Non-pigmented ciliary epithelial cell (primary cell): ENCODE results near the gene SLC39A13.

Experiments used
- DNase-seq: peaks from one replicate; pipeline ENCODE4 v3.0.0-alpha.2; 2010; ENCODE audit warnings: low read depth

The SLC39A13 gene

GRCh38 chr11:47407746-47408590, at the start of gene SLC39A13:
TSS of gene SLC39A13 (plus strand) at chr11:47408590. CDS start at chr11:47410095, 1,505 bp downstream.
- DNase-seq: peak; percentile 80

- DNase-seq: no peak
These were observed 49.7 kb upstream of the SLC39A13 start for GRCh38 chr11:47358731-47359051.

GRCh38 chr11:47359162-47359561, 49.2 kb upstream of the SLC39A13 start:
- no peak for DNase-seq

GRCh38 chr11:47359586-47359985, 48.8 kb upstream of the SLC39A13 start:
- DNase-seq: no peak

- DNase-seq: no peak
These were observed 48.0 kb upstream of the SLC39A13 start for GRCh38 chr11:47360341-47360740.

GRCh38 chr11:47361419-47361818, 47.0 kb upstream of the SLC39A13 start:
- no peak for DNase-seq

- no peak for DNase-seq
These were observed 42.3 kb upstream of the SLC39A13 start for GRCh38 chr11:47366020-47366490.

- DNase-seq: no peak
These were observed 38.7 kb upstream of the SLC39A13 start for GRCh38 chr11:47369676-47370075.

GRCh38 chr11:47372422-47372821, 36.0 kb upstream of the SLC39A13 start:
- DNase-seq: no peak

GRCh38 chr11:47373876-47374719, 34.3 kb upstream of the SLC39A13 start:
- DNase-seq: no peak

- DNase-seq: no peak
These were observed 33.7 kb upstream of the SLC39A13 start for GRCh38 chr11:47374720-47375019.

- DNase-seq: no peak
These were observed 33.4 kb upstream of the SLC39A13 start for GRCh38 chr11:47375020-47375419.

- DNase-seq: no peak
These were observed 32.8 kb upstream of the SLC39A13 start for GRCh38 chr11:47375546-47376085.

GRCh38 chr11:47376107-47376524, 32.3 kb upstream of the SLC39A13 start:
- DNase-seq: no peak

- DNase-seq: no peak
These were observed 31.6 kb upstream of the SLC39A13 start for GRCh38 chr11:47376525-47377371.

- no peak for DNase-seq
These were observed 30.8 kb upstream of the SLC39A13 start for GRCh38 chr11:47377571-47378009.

- DNase-seq: no peak
These were observed 30.2 kb upstream of the SLC39A13 start, which contains the start of gene SPI1 for GRCh38 chr11:47378010-47378835. TSS of gene SPI1 (minus strand) at chr11:47378547. CDS start at chr11:47378353, 194 bp downstream.

GRCh38 chr11:47378836-47379170, 29.6 kb upstream of the SLC39A13 start:
- no peak for DNase-seq

GRCh38 chr11:47379317-47379716, 29.1 kb upstream of the SLC39A13 start:
- DNase-seq: no peak

GRCh38 chr11:47380078-47380477, 28.3 kb upstream of the SLC39A13 start:
- no peak for DNase-seq

- no peak for DNase-seq
These were observed 25.3 kb upstream of the SLC39A13 start for GRCh38 chr11:47383071-47383470.
